Kidney epithelial cell (primary cell): ENCODE measurements around the gene SPTSSB. TPM values are rescaled to one million over a fixed set of nuclear protein-coding genes. Genes with fewer than 3 reads are reported as not detected.

ENCODE experiments used
- DNase-seq: peaks from one replicate; pipeline ENCODE4 v3.0.0-alpha.2; 2010; ENCODE audit warnings: low read depth
- H3K27me3 ChIP-seq: 2 replicates; pipeline ENCODE4 v1.6.0; 2011; ENCODE audit warnings: low read length; ENCODE audit not compliant: control insufficient read depth, insufficient read depth
- H3K36me3 ChIP-seq: 2 replicates; pipeline ENCODE4 v1.5.1; 2011; ENCODE audit warnings: low read length; ENCODE audit not compliant: control insufficient read depth, insufficient read depth
- H3K4me3 ChIP-seq: 2 replicates; pipeline ENCODE4 v1.5.1; 2011; ENCODE audit warnings: low read depth, mild to moderate bottlenecking, control low read depth, low read length
- CTCF ChIP-seq: IDR thresholded peaks from 2 replicates; pipeline ENCODE4 v1.5.1; 2011; ENCODE audit warnings: mild to moderate bottlenecking, moderate library complexity, low read length, control low read depth, inconsistent platforms; ENCODE audit not compliant: insufficient read depth, poor library complexity, severe bottlenecking
- total RNA-seq: library from RNA; depleted of rRNA; stranded (reverse); fragments of >200 nt; gene quantifications from 2 replicates; pipeline ENCODE4 v1.2.3, GENCODE V29; 2015

SPTSSB gene
- total RNA-seq, 1 donor from 2014 or later, result not detected

- Histone ChIP-seq H3K27me3 (no peaks in the 10 kb centered on the region), H3K4me3 (no peak overlapping the region), H3K36me3 (no peaks in the 10 kb centered on the region)
- DNase-seq, result no peak
- no peak for TF ChIP-seq CTCF
These were observed 29.3 kb upstream of the SPTSSB start for GRCh38 chr3:161400650-161401049.

- no peaks in the 10 kb centered on the region for H3K27me3 ChIP-seq
- no peak overlapping the region for H3K4me3 ChIP-seq
- no peaks in the 10 kb centered on the region for H3K36me3 ChIP-seq
- TF ChIP-seq CTCF, result no peak
- DNase-seq, result no peak
These were observed 24.0 kb upstream of the SPTSSB start for GRCh38 chr3:161395115-161396012.

GRCh38 chr3:161393803-161394202, 22.5 kb upstream of the SPTSSB start:
- TF ChIP-seq CTCF, result no peak
- DNase-seq, result no peak
- Histone ChIP-seq H3K27me3 (no peaks in the 10 kb centered on the region), H3K4me3 (no peak overlapping the region), H3K36me3 (no peaks in the 10 kb centered on the region)

GRCh38 chr3:161393310-161393709, 22.0 kb upstream of the SPTSSB start:
- no peaks in the 10 kb centered on the region for H3K27me3 ChIP-seq
- no peak overlapping the region for H3K4me3 ChIP-seq
- DNase-seq, result no peak
- no peak for TF ChIP-seq CTCF
- no peaks in the 10 kb centered on the region for H3K36me3 ChIP-seq

GRCh38 chr3:161392853-161393252, 21.5 kb upstream of the SPTSSB start:
- no peak for TF ChIP-seq CTCF
- Histone ChIP-seq H3K36me3 (no peaks in the 10 kb centered on the region), H3K4me3 (no peak overlapping the region), H3K27me3 (no peaks in the 10 kb centered on the region)
- no peak for DNase-seq

- Histone ChIP-seq H3K36me3 (no peaks in the 10 kb centered on the region), H3K4me3 (no peak overlapping the region), H3K27me3 (no peaks in the 10 kb centered on the region)
- TF ChIP-seq CTCF, result no peak
- DNase-seq, result no peak
These were observed 18.9 kb upstream of the SPTSSB start for GRCh38 chr3:161390200-161390599.
